GM12878 (cell line): Measurements from ENCODE around the gene KERA. TPM values are rescaled to one million over a fixed set of nuclear protein-coding genes. Genes with fewer than 3 reads are reported as not detected.

Source experiments
- ATAC-seq: fragments of 200-7000 bp; cut with Tn5 transposase; 3 replicates; pipeline ENCODE4 v1.9.1; 2020; ENCODE audit warnings: mild to moderate bottlenecking, moderate library complexity
- BruUV-seq: library from RNA; stranded (reverse); fragments of 400-500 nt; replicated peaks from 2 replicates; lab custom pipeline; 2021; lab: Mats Ljungman, UMichigan
- CTCF ChIA-PET: fragments of 300-600 bp; sonication (Branson Sonifier 250); formaldehyde crosslinking; extraction: SDS; loops from one replicate; lab custom pipeline; 2021; ENCODE audit warnings: inconsistent platforms; lab: Yijun Ruan, JAX
- POLR2A ChIA-PET: fragments of 350-600 bp; formaldehyde crosslinking; extraction: SDS; loops from one replicate; lab custom pipeline; 2021; ENCODE audit warnings: inconsistent platforms; lab: Charles Lee
- RAD21 ChIA-PET: fragments of 300-600 bp; sonication (Branson Sonifier 250); formaldehyde crosslinking; loops from one replicate; lab custom pipeline; 2023; ENCODE audit warnings: antibody characterized with exemption; ENCODE audit not compliant: unreplicated experiment; lab: Charles Lee
- SMC1A ChIA-PET: fragments of 300-600 bp; sonication (Branson Sonifier 250); formaldehyde crosslinking; loops from one replicate; lab custom pipeline; 2023; ENCODE audit not compliant: unreplicated experiment, uncharacterized antibody; lab: Charles Lee
- DNase-seq: peaks from one replicate; pipeline ENCODE4 v3.0.0-alpha.2; 2011; ENCODE audit warnings: low read depth, low spot score
- FAIRE-seq: peaks from 3 replicates; lab custom pipeline; 2011; peaks lifted over from hg19 to GRCh38; lab: Jason Lieb, UNC
- H2AFZ ChIP-seq: 2 replicates; pipeline ENCODE4 v1.6.0; 2011; ENCODE audit warnings: low read depth, low read length, control low read depth; ENCODE audit not compliant: control insufficient read depth
- H3K27ac ChIP-seq: 2 replicates; pipeline ENCODE4 v1.5.1; 2011; ENCODE audit warnings: control low read depth; ENCODE audit not compliant: control insufficient read depth, insufficient read depth
- H3K27me3 ChIP-seq, 2 experiments: replicated peaks in 1 of 2; 2 replicates each; pipeline versions ENCODE4 v1.6.0 to v1.6.1; 2011; ENCODE audit warnings: low read length in 1 of 2; ENCODE audit not compliant: control insufficient read depth in 2 of 2, insufficient read depth in 2 of 2
- H3K36me3 ChIP-seq, 2 experiments: 2 replicates each; pipeline ENCODE4 v1.5.1; 2011; ENCODE audit warnings: low read length in 1 of 2; ENCODE audit not compliant: control insufficient read depth in 2 of 2, insufficient read depth in 2 of 2
- H3K4me1 ChIP-seq: 2 replicates; pipeline ENCODE4 v1.6.1; 2011; ENCODE audit warnings: mild to moderate bottlenecking, low read length, moderate library complexity, mixed read lengths; ENCODE audit not compliant: control insufficient read depth, insufficient read depth
- H3K4me2 ChIP-seq: 2 replicates; pipeline ENCODE4 v1.6.0; 2011; ENCODE audit warnings: control low read depth; ENCODE audit not compliant: control insufficient read depth, insufficient read depth
- H3K4me3 ChIP-seq: fragments of 200-600 bp; sonication (generic); 2 replicates; pipeline ENCODE4 v1.5.1; 2016
- H3K79me2 ChIP-seq: 2 replicates; pipeline ENCODE4 v1.6.0; 2011; ENCODE audit warnings: low read length; ENCODE audit not compliant: control insufficient read depth, insufficient read depth
- H3K9ac ChIP-seq: 2 replicates; pipeline ENCODE4 v1.8.0; 2011; ENCODE audit warnings: low read length, control low read depth, mixed read lengths; ENCODE audit not compliant: control insufficient read depth, insufficient read depth
- H3K9me3 ChIP-seq: replicated peaks from 3 replicates; pipeline ENCODE4 v1.5.1; 2011; ENCODE audit warnings: mild to moderate bottlenecking, low read length; ENCODE audit not compliant: control insufficient read depth, insufficient read depth
- H4K20me1 ChIP-seq: 2 replicates; pipeline ENCODE4 v1.6.0; 2011; ENCODE audit not compliant: control insufficient read depth, insufficient read depth
- EGR1 ChIP-seq, 2 experiments: IDR thresholded peaks; 1 replicate in 1 of 2; 2 replicates in 1 of 2; pipeline ENCODE4 v1.6.1; 2011 to 2012; ENCODE audit warnings: low read depth in 2 of 2, low read length in 2 of 2, borderline replicate concordance in 1 of 2, mild to moderate bottlenecking in 1 of 2, moderate library complexity in 1 of 2
- KAT2A ChIP-seq: conservative IDR thresholded peaks from 2 replicates; pipeline ENCODE4 v1.6.1; 2011; ENCODE audit warnings: low read depth, low read length; ENCODE audit not compliant: control insufficient read depth
- POLR2A ChIP-seq: IDR thresholded peaks from 2 replicates; pipeline ENCODE4 v1.6.1; 2011; ENCODE audit warnings: low read depth, mild to moderate bottlenecking, low read length
- RCOR1 ChIP-seq: conservative IDR thresholded peaks from 2 replicates; pipeline ENCODE4 v1.6.1; 2012; ENCODE audit warnings: low read depth, low read length, improper control_type of control experiment
- YBX1 ChIP-seq: fragments of 450-650 bp; IDR thresholded peaks from 2 replicates; pipeline ENCODE4 v1.6.1; 2016; ENCODE audit warnings: antibody characterized with exemption
- WGBS: methylation state at CpG from one replicate; pipeline ENCODE4 v1.1.6; 2016; ENCODE audit warnings: low lambda C conversion rate; ENCODE audit not compliant: insufficient replicate concordance, insufficient coverage; ENCODE audit errors: missing lambda C conversion rate; 5-methylcytosine and 5-hydroxymethylcytosine counted together
- in situ Hi-C: fragments of 300-500 bp; cut with MboI; formaldehyde crosslinking; loops from 9 replicates; pipeline ENCODE4 v1.14.3; 2018; ENCODE audit warnings: mixed read lengths
- intact Hi-C: fragments of 100-400 bp; cut with micrococcal nuclease; formaldehyde crosslinking; loops from one replicate; pipeline ENCODE4 v1.14.2; 2022; ENCODE audit not compliant: unreplicated experiment
- polyA plus RNA-seq, 11 experiments: library from polyadenylated mRNA; depleted of rRNA in 4 of 11; unstranded in 6 of 11; stranded (reverse) in 5 of 11; fragments of >200 nt; fragmentation: Nextera tagmentation in 4 of 11; fragmentation: Illumina TruSeq in 1 of 11; extraction: Ambion mirVana in 4 of 11; extraction: Trizol in 1 of 11; gene quantifications; 1 replicate in 1 of 11; 2 replicates in 10 of 11; pipeline versions ENCODE4 v1.2.1 to v1.2.3, GENCODE V29; 2011 to 2016; ENCODE audit warnings: inconsistent platforms in 2 of 11, missing spikeins in 2 of 11, low read depth in 1 of 11
- total RNA-seq, 4 experiments: library from RNA; depleted of rRNA in 3 of 4; stranded (reverse); fragments of >200 nt in 3 of 4; fragmentation: Illumina TruSeq in 1 of 4; extraction: Trizol in 1 of 4; gene quantifications; 2 replicates each; pipeline versions ENCODE4 v1.2.1 to v1.2.3, GENCODE V29; 2013 to 2021
- TF ChIP-seq, protein P1 (sequence below): fragments of 450-650 bp; IDR thresholded peaks from 2 replicates; pipeline ENCODE4 v1.6.1; 2016; ENCODE audit warnings: mild to moderate bottlenecking, moderate library complexity, borderline replicate concordance
- TF ChIP-seq, protein P2 (sequence below): fragments of 150-350 bp; IDR thresholded peaks from 2 replicates; pipeline ENCODE4 v1.6.1; 2016; ENCODE audit warnings: low read depth, low read length
- TF ChIP-seq, protein P3 (sequence below): fragments of 450-650 bp; IDR thresholded peaks from 2 replicates; pipeline ENCODE4 v1.6.1; 2017; ENCODE audit warnings: mild to moderate bottlenecking, moderate library complexity

KERA gene
- total and polyA plus RNA-seq, 10 of the 15 experiments (the other 5 are each of a cell fraction or from before 2014, with no cell fraction given) = not detected

- Histone ChIP-seq H2AFZ (no peak overlapping the region), H3K36me3 (no peaks in the 10 kb centered on the region), H3K27ac (no peak overlapping the region), H3K9ac (no peak overlapping the region), H3K79me2 (no peaks in the 10 kb centered on the region), H3K27me3 (no peaks in the 10 kb centered on the region), H4K20me1 (no peaks in the 10 kb centered on the region), H3K4me2 (no peak overlapping the region), H3K9me3 (no peaks in the 10 kb centered on the region), H3K4me3 (no peak overlapping the region), H3K4me1 (no peaks in the 10 kb centered on the region)
- no peak for ATAC-seq
- ChIA-PET POLR2A (no interaction called here), CTCF (interaction anchor here (0.7 to 4.2 kb wide), 3 partner anchors 10 to 119 kb away, joined by 3 to 23 read pairs (median 3); partner anchors contain the start of gene LUM), RAD21 (interaction anchor here (0.9 kb wide), 1 partner anchor 10 kb away, joined by 3 read pairs; no protein-coding TSS in a partner anchor), SMC1A (interaction anchor here (1.3 kb wide), 1 partner anchor 9 kb away, joined by 5 read pairs; no protein-coding TSS in a partner anchor)
- 22% methylated on average over 2 of the region's 2 CpGs for WGBS
- in situ Hi-C loops (no loop called here), intact Hi-C loops (no loop called here)
- no peak for FAIRE-seq
- no peak for DNase-seq
- no TSS peak for BruUV-seq
- TF ChIP-seq YBX1 = no peak
- no peak for TF ChIP-seq RCOR1
- TF ChIP-seq, protein P1, sequence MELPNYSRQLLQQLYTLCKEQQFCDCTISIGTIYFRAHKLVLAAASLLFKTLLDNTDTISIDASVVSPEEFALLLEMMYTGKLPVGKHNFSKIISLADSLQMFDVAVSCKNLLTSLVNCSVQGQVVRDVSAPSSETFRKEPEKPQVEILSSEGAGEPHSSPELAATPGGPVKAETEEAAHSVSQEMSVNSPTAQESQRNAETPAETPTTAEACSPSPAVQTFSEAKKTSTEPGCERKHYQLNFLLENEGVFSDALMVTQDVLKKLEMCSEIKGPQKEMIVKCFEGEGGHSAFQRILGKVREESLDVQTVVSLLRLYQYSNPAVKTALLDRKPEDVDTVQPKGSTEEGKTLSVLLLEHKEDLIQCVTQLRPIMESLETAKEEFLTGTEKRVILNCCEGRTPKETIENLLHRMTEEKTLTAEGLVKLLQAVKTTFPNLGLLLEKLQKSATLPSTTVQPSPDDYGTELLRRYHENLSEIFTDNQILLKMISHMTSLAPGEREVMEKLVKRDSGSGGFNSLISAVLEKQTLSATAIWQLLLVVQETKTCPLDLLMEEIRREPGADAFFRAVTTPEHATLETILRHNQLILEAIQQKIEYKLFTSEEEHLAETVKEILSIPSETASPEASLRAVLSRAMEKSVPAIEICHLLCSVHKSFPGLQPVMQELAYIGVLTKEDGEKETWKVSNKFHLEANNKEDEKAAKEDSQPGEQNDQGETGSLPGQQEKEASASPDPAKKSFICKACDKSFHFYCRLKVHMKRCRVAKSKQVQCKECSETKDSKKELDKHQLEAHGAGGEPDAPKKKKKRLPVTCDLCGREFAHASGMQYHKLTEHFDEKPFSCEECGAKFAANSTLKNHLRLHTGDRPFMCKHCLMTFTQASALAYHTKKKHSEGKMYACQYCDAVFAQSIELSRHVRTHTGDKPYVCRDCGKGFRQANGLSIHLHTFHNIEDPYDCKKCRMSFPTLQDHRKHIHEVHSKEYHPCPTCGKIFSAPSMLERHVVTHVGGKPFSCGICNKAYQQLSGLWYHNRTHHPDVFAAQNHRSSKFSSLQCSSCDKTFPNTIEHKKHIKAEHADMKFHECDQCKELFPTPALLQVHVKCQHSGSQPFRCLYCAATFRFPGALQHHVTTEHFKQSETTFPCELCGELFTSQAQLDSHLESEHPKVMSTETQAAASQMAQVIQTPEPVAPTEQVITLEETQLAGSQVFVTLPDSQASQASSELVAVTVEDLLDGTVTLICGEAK = no peak
- no peak for TF ChIP-seq POLR2A
- no peak for TF ChIP-seq KAT2A
- TF ChIP-seq EGR1 (IDR thresholded peaks at IDR 0.05; ENCODE audit: borderline replicate concordance in 1 of 2, low read depth in 2 of 2, low read length in 2 of 2) = no peak
- TF ChIP-seq, protein P2, sequence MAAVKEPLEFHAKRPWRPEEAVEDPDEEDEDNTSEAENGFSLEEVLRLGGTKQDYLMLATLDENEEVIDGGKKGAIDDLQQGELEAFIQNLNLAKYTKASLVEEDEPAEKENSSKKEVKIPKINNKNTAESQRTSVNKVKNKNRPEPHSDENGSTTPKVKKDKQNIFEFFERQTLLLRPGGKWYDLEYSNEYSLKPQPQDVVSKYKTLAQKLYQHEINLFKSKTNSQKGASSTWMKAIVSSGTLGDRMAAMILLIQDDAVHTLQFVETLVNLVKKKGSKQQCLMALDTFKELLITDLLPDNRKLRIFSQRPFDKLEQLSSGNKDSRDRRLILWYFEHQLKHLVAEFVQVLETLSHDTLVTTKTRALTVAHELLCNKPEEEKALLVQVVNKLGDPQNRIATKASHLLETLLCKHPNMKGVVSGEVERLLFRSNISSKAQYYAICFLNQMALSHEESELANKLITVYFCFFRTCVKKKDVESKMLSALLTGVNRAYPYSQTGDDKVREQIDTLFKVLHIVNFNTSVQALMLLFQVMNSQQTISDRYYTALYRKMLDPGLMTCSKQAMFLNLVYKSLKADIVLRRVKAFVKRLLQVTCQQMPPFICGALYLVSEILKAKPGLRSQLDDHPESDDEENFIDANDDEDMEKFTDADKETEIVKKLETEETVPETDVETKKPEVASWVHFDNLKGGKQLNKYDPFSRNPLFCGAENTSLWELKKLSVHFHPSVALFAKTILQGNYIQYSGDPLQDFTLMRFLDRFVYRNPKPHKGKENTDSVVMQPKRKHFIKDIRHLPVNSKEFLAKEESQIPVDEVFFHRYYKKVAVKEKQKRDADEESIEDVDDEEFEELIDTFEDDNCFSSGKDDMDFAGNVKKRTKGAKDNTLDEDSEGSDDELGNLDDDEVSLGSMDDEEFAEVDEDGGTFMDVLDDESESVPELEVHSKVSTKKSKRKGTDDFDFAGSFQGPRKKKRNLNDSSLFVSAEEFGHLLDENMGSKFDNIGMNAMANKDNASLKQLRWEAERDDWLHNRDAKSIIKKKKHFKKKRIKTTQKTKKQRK = no peak
- TF ChIP-seq, protein P3, sequence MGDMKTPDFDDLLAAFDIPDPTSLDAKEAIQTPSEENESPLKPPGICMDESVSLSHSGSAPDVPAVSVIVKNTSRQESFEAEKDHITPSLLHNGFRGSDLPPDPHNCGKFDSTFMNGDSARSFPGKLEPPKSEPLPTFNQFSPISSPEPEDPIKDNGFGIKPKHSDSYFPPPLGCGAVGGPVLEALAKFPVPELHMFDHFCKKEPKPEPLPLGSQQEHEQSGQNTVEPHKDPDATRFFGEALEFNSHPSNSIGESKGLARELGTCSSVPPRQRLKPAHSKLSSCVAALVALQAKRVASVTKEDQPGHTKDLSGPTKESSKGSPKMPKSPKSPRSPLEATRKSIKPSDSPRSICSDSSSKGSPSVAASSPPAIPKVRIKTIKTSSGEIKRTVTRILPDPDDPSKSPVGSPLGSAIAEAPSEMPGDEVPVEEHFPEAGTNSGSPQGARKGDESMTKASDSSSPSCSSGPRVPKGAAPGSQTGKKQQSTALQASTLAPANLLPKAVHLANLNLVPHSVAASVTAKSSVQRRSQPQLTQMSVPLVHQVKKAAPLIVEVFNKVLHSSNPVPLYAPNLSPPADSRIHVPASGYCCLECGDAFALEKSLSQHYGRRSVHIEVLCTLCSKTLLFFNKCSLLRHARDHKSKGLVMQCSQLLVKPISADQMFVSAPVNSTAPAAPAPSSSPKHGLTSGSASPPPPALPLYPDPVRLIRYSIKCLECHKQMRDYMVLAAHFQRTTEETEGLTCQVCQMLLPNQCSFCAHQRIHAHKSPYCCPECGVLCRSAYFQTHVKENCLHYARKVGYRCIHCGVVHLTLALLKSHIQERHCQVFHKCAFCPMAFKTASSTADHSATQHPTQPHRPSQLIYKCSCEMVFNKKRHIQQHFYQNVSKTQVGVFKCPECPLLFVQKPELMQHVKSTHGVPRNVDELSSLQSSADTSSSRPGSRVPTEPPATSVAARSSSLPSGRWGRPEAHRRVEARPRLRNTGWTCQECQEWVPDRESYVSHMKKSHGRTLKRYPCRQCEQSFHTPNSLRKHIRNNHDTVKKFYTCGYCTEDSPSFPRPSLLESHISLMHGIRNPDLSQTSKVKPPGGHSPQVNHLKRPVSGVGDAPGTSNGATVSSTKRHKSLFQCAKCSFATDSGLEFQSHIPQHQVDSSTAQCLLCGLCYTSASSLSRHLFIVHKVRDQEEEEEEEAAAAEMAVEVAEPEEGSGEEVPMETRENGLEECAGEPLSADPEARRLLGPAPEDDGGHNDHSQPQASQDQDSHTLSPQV = no peak
Measured at GRCh38 chr12:91099341-91099740, 41.5 kb upstream of the KERA start.
